ENCODE measurements around the gene WIPF1. TPM values are rescaled to one million over a fixed set of nuclear protein-coding genes. Genes with fewer than 3 reads are reported as not detected.

The WIPF1 gene
- total RNA-seq, 1 donor from 2014 or later: 15.0 TPM

DNA sequence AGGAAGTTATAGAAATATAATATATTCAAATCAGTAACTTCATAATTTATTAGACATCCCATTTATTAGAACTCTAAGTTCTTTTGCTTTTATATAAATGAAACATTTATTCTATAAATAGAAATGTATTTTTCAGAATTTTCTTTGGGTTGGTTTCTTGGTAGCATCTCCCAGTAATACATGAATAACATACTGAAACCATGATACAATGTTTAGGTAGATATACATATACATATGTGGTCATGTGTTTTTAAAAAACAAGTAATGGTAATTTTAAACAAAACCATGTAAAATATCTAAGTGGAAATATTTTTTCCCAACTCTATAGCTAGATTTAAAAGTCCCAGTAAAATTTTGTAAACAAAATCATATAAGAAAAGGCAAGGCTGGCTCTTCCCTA, 36.9 kb downstream of the WIPF1 start:
- Histone ChIP-seq H3K36me3 (peaks cover 23% of the 10 kb centered on the region), H3K27me3 (ENCODE audit: low read depth) (no peaks in the 10 kb centered on the region), H3K4me1 (peaks cover 34% of the 10 kb centered on the region), H3K9me3 (replicated peaks) (no peaks in the 10 kb centered on the region), H3K27ac (replicated peaks) (peak overlapping the region; percentile 82), H3K4me3 (peak overlapping the region; percentile 43)
- no peak for DNase-seq
- TF ChIP-seq, protein P1, sequence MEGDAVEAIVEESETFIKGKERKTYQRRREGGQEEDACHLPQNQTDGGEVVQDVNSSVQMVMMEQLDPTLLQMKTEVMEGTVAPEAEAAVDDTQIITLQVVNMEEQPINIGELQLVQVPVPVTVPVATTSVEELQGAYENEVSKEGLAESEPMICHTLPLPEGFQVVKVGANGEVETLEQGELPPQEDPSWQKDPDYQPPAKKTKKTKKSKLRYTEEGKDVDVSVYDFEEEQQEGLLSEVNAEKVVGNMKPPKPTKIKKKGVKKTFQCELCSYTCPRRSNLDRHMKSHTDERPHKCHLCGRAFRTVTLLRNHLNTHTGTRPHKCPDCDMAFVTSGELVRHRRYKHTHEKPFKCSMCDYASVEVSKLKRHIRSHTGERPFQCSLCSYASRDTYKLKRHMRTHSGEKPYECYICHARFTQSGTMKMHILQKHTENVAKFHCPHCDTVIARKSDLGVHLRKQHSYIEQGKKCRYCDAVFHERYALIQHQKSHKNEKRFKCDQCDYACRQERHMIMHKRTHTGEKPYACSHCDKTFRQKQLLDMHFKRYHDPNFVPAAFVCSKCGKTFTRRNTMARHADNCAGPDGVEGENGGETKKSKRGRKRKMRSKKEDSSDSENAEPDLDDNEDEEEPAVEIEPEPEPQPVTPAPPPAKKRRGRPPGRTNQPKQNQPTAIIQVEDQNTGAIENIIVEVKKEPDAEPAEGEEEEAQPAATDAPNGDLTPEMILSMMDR (IDR thresholded peaks at IDR 0.05; ENCODE audit: borderline replicate concordance): no peak
- intact Hi-C loops (cut with micrococcal nuclease): no loop called here

DNA sequence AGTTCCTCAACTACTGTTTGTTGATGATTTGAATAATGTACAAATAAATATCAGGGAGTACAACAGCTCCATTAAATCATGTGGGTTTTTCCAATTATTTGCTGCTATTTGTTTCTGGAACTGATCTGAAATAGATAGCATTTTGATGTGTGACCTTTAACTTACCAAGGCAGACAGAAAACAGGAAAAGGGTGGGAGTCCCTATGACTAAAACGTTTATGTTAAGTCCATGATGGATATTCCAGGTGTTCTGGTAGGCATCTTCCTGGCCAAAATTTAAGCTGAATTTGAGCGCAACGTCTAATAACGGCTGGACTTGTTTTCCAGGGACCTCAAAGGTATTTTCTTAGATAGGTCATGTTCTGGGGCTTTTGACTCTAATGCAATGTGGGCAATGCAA, 41.6 kb downstream of the WIPF1 start:
- H3K27me3 ChIP-seq (ENCODE audit: low read depth): no peaks in the 10 kb centered on the region
- peaks cover 7% of the 10 kb centered on the region for H3K9me3 ChIP-seq (replicated peaks)
- H3K36me3 ChIP-seq: peaks cover 10% of the 10 kb centered on the region
- H3K4me3 ChIP-seq: no peak overlapping the region
- intact Hi-C loops (cut with micrococcal nuclease): no loop called here
- peaks cover 30% of the 10 kb centered on the region for H3K4me1 ChIP-seq
- no peak for DNase-seq
- peak overlapping the region; percentile 64 for H3K27ac ChIP-seq (replicated peaks)
- TF ChIP-seq, protein P1 (IDR thresholded peaks at IDR 0.05; ENCODE audit: borderline replicate concordance): no peak

DNA sequence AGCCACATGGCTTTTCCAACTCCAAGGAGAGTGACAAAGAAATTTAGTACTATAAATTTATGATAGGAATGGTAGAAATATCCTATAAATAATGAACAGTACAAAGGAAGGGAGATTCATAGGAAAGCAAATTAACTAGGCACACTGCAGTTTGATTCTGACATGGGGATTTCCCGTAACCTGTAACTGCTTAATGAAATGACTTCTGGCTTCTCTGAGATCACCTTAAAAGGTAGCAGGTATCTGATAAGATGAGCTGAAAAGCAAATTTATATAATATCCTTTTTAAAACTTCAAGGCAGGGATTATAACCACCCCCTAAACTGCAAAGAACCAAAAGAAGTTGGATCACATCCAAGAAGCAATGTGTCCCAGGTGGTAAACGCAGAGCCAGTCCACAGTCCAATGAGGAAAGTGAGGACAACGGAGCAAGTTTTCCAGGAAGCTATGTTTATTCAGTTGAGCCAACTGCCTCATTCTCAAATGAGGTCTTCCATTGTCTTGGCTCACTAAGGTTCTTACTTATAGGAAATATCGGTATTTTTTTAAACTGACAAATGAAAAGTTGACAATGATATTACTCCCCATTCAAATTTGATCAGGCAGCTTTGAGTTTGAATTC, 43.0 kb downstream of the WIPF1 start:
- Histone ChIP-seq H3K4me1 (peaks cover 18% of the 10 kb centered on the region), H3K27me3 (ENCODE audit: low read depth) (no peaks in the 10 kb centered on the region), H3K4me3 (no peak overlapping the region), H3K9me3 (replicated peaks) (peaks cover 7% of the 10 kb centered on the region), H3K36me3 (peaks cover 10% of the 10 kb centered on the region), H3K27ac (replicated peaks) (peak overlapping the region; percentile 64)
- TF ChIP-seq, protein P1 (IDR thresholded peaks at IDR 0.05; ENCODE audit: borderline replicate concordance): no peak
- intact Hi-C loops (cut with micrococcal nuclease): loop anchor here (5.0 kb wide), 1 partner anchor 378 kb away; no protein-coding TSS in a partner anchor
- no peak for DNase-seq

DNA sequence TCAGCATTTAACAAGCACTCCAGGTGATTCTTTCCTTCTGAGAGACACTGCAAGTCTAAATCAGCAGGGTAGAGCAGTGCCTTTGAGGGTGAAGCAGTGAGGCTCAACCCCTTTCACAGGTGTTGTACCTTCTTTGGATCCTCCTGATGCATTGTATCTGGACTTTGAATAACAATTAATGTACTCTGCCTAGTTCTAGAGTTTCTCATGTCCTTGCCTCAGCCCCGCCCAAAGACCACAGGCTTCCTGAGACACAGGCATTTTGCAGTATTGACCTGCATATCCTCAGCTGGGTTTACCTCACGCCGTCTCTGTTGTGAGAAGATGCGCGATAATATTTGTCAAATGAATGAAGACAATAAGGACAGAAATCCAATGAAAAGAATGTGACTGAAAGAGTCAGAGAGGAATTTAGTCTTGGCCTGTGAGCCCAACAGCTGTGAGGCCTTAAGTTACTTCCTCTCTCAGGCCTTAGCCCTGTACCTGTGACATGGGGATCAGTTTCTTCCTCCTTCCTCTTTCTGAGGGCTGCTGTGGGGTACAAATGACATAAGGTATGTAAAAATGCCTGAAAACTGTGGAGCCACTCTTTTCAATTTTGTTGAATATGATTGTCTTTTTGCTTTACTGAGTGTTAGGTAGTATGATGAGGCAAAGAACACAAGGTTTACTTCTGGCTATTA, 43.7 kb downstream of the WIPF1 start:
- no peak for DNase-seq
- no peaks in the 10 kb centered on the region for H3K27me3 ChIP-seq (ENCODE audit: low read depth)
- H3K27ac ChIP-seq (replicated peaks): no peak overlapping the region
- peaks cover 9% of the 10 kb centered on the region for H3K36me3 ChIP-seq
- peaks cover 18% of the 10 kb centered on the region for H3K4me1 ChIP-seq
- H3K9me3 ChIP-seq (replicated peaks): peaks cover 7% of the 10 kb centered on the region
- TF ChIP-seq, protein P1 (IDR thresholded peaks at IDR 0.05; ENCODE audit: borderline replicate concordance): no peak
- intact Hi-C loops (cut with micrococcal nuclease): loop anchor here (5.0 kb wide), 1 partner anchor 378 kb away; no protein-coding TSS in a partner anchor
- no peak overlapping the region for H3K4me3 ChIP-seq

DNA sequence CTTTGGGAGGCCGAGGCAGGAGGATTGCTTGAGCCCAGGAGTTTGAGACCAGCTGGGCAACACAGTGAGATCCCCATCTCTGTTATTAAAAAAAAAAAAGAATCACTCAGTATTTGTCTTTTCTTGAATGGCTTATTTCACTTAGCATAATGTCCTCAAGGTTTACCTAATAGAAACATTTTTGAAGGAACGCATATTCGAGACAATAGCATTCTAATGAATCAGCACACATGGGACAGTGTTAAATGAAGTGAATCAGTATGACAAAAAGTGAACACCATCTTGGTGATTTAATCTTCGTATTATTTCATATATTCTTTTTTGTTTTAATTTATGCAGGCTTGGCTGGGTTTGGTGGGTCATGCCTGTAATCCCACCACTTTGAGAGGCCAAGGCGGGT, 44.7 kb downstream of the WIPF1 start:
- peaks cover 7% of the 10 kb centered on the region for H3K9me3 ChIP-seq (replicated peaks)
- no peak for DNase-seq
- H3K27me3 ChIP-seq (ENCODE audit: low read depth): no peaks in the 10 kb centered on the region
- TF ChIP-seq, protein P1 (IDR thresholded peaks at IDR 0.05; ENCODE audit: borderline replicate concordance): no peak
- H3K27ac ChIP-seq (replicated peaks): no peak overlapping the region
- intact Hi-C loops (cut with micrococcal nuclease): loop anchor here (5.0 kb wide), 1 partner anchor 379 kb away; no protein-coding TSS in a partner anchor
- no peak overlapping the region for H3K4me3 ChIP-seq
- H3K4me1 ChIP-seq: peaks cover 18% of the 10 kb centered on the region
- no peaks in the 10 kb centered on the region for H3K36me3 ChIP-seq

Measured in left ventricle myocardium inferior (tissue), 1 donor.